H1 (cell line): ENCODE measurements around the gene GNB5. TPM values are rescaled to one million over a fixed set of nuclear protein-coding genes. Genes with fewer than 3 reads are reported as not detected.

Experiments
- BCL11A ChIP-seq, 2 experiments: IDR thresholded peaks; one replicate each; pipeline ENCODE4 v1.6.1; 2011; ENCODE audit warnings: low read depth in 2 of 2, low read length in 2 of 2, mild to moderate bottlenecking in 2 of 2
- CREB1 ChIP-seq: IDR thresholded peaks from 2 replicates; pipeline ENCODE4 v1.6.1; 2012; ENCODE audit warnings: inconsistent platforms
- EGR1 ChIP-seq: IDR thresholded peaks from 2 replicates; pipeline ENCODE4 v1.6.1; 2011; ENCODE audit warnings: low read depth, low read length, borderline replicate concordance
- GTF2F1 ChIP-seq: IDR thresholded peaks from 2 replicates; pipeline ENCODE4 v1.6.1; 2012; ENCODE audit warnings: low read depth, low read length, improper control_type of control experiment, borderline replicate concordance
- HDAC2 ChIP-seq, 2 experiments: fragments of 300-600 bp in 1 of 2; sonication (generic) in 1 of 2; IDR thresholded peaks; 2 replicates each; pipeline ENCODE4 v1.6.1; 2011 to 2012; ENCODE audit warnings: low read depth in 2 of 2, low read length in 2 of 2, mild to moderate bottlenecking in 2 of 2, moderate library complexity in 2 of 2, borderline replicate concordance in 1 of 2, inconsistent platforms in 1 of 2
- JUN ChIP-seq: IDR thresholded peaks from 2 replicates; pipeline ENCODE4 v1.6.1; 2011; ENCODE audit warnings: low read depth, mild to moderate bottlenecking, improper control_type of control experiment, low read length
- KDM5A ChIP-seq: fragments of 200-600 bp; IDR thresholded peaks from 2 replicates; pipeline ENCODE4 v1.7.1; 2012; ENCODE audit warnings: mild to moderate bottlenecking, low read length, inconsistent platforms, mixed read lengths
- SIN3A ChIP-seq, 2 experiments: IDR thresholded peaks in 1 of 2; conservative IDR thresholded peaks in 1 of 2; 2 replicates each; pipeline ENCODE4 v1.6.1; 2011 to 2012; ENCODE audit warnings: low read length in 2 of 2, improper control_type of control experiment in 1 of 2, low read depth in 1 of 2, mild to moderate bottlenecking in 1 of 2
- SIRT6 ChIP-seq: IDR thresholded peaks from one replicate; pipeline ENCODE4 v1.7.1; 2012; ENCODE audit warnings: low read length, inconsistent platforms
- TEAD4 ChIP-seq: IDR thresholded peaks from 2 replicates; pipeline ENCODE4 v1.6.1; 2012; ENCODE audit warnings: low read depth, low read length, inconsistent platforms, mixed read lengths
- polyA plus RNA-seq, 7 experiments: library from polyadenylated mRNA; depleted of rRNA in 3 of 7; stranded (reverse) in 5 of 7; unstranded in 2 of 7; fragments of >200 nt in 5 of 7; fragments of 200-250 nt in 2 of 7; gene quantifications; 1 replicate in 5 of 7; 2 replicates in 1 of 7; 4 replicates in 1 of 7; pipeline versions ENCODE4 v1.2.1 to v1.2.3, GENCODE V29; 2011 to 2013; ENCODE audit warnings: missing spikeins in 2 of 7, mixed read lengths in 2 of 7
- total RNA-seq: library from RNA; stranded (reverse); fragmentation: NEBNext Ultra II Directional; extraction: Animal tissue kit (Norgen Biotek cat#: 25700); gene quantifications from 2 replicates; pipeline ENCODE4 v1.2.1, GENCODE V29; 2021
- TF ChIP-seq, protein P1 (sequence below): fragments of 300-600 bp; sonication (generic); IDR thresholded peaks from 2 replicates; pipeline ENCODE4 v1.7.1; 2012; ENCODE audit warnings: low read length, moderate library complexity, mild to moderate bottlenecking, inconsistent platforms; ENCODE audit not compliant: insufficient replicate concordance
- TF ChIP-seq, protein P2 (sequence below): IDR thresholded peaks from 2 replicates; pipeline ENCODE4 v1.6.1; 2012; ENCODE audit warnings: inconsistent platforms

GNB5 gene
- total and polyA plus RNA-seq, 2 of the 8 experiments (the other 6 are each of a cell fraction or from before 2014, with no cell fraction given): 21.7 to 42.5 TPM

GRCh38 chr15:52105846-52106245 lies 85.3 kb downstream of the GNB5 start (continued):
- TF ChIP-seq, protein P1, sequence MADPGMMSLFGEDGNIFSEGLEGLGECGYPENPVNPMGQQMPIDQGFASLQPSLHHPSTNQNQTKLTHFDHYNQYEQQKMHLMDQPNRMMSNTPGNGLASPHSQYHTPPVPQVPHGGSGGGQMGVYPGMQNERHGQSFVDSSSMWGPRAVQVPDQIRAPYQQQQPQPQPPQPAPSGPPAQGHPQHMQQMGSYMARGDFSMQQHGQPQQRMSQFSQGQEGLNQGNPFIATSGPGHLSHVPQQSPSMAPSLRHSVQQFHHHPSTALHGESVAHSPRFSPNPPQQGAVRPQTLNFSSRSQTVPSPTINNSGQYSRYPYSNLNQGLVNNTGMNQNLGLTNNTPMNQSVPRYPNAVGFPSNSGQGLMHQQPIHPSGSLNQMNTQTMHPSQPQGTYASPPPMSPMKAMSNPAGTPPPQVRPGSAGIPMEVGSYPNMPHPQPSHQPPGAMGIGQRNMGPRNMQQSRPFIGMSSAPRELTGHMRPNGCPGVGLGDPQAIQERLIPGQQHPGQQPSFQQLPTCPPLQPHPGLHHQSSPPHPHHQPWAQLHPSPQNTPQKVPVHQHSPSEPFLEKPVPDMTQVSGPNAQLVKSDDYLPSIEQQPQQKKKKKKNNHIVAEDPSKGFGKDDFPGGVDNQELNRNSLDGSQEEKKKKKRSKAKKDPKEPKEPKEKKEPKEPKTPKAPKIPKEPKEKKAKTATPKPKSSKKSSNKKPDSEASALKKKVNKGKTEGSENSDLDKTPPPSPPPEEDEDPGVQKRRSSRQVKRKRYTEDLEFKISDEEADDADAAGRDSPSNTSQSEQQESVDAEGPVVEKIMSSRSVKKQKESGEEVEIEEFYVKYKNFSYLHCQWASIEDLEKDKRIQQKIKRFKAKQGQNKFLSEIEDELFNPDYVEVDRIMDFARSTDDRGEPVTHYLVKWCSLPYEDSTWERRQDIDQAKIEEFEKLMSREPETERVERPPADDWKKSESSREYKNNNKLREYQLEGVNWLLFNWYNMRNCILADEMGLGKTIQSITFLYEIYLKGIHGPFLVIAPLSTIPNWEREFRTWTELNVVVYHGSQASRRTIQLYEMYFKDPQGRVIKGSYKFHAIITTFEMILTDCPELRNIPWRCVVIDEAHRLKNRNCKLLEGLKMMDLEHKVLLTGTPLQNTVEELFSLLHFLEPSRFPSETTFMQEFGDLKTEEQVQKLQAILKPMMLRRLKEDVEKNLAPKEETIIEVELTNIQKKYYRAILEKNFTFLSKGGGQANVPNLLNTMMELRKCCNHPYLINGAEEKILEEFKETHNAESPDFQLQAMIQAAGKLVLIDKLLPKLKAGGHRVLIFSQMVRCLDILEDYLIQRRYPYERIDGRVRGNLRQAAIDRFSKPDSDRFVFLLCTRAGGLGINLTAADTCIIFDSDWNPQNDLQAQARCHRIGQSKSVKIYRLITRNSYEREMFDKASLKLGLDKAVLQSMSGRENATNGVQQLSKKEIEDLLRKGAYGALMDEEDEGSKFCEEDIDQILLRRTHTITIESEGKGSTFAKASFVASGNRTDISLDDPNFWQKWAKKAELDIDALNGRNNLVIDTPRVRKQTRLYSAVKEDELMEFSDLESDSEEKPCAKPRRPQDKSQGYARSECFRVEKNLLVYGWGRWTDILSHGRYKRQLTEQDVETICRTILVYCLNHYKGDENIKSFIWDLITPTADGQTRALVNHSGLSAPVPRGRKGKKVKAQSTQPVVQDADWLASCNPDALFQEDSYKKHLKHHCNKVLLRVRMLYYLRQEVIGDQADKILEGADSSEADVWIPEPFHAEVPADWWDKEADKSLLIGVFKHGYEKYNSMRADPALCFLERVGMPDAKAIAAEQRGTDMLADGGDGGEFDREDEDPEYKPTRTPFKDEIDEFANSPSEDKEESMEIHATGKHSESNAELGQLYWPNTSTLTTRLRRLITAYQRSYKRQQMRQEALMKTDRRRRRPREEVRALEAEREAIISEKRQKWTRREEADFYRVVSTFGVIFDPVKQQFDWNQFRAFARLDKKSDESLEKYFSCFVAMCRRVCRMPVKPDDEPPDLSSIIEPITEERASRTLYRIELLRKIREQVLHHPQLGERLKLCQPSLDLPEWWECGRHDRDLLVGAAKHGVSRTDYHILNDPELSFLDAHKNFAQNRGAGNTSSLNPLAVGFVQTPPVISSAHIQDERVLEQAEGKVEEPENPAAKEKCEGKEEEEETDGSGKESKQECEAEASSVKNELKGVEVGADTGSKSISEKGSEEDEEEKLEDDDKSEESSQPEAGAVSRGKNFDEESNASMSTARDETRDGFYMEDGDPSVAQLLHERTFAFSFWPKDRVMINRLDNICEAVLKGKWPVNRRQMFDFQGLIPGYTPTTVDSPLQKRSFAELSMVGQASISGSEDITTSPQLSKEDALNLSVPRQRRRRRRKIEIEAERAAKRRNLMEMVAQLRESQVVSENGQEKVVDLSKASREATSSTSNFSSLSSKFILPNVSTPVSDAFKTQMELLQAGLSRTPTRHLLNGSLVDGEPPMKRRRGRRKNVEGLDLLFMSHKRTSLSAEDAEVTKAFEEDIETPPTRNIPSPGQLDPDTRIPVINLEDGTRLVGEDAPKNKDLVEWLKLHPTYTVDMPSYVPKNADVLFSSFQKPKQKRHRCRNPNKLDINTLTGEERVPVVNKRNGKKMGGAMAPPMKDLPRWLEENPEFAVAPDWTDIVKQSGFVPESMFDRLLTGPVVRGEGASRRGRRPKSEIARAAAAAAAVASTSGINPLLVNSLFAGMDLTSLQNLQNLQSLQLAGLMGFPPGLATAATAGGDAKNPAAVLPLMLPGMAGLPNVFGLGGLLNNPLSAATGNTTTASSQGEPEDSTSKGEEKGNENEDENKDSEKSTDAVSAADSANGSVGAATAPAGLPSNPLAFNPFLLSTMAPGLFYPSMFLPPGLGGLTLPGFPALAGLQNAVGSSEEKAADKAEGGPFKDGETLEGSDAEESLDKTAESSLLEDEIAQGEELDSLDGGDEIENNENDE: no peak
- TF ChIP-seq EGR1: no peak
- TF ChIP-seq, protein P2, sequence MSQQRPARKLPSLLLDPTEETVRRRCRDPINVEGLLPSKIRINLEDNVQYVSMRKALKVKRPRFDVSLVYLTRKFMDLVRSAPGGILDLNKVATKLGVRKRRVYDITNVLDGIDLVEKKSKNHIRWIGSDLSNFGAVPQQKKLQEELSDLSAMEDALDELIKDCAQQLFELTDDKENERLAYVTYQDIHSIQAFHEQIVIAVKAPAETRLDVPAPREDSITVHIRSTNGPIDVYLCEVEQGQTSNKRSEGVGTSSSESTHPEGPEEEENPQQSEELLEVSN: no peak
- no peak for TF ChIP-seq SIN3A (conservative IDR thresholded peaks at IDR 0.05 in 1 of 2, IDR thresholded peaks at IDR 0.05 in 1 of 2; ENCODE audit: low read depth in 1 of 2, low read length in 2 of 2)
- no peak for TF ChIP-seq TEAD4
- no peak for TF ChIP-seq SIRT6
- no peak for TF ChIP-seq JUN
- no peak for TF ChIP-seq CREB1
- no peak for TF ChIP-seq KDM5A
- no peak for TF ChIP-seq GTF2F1
- no peak for TF ChIP-seq BCL11A (IDR thresholded peaks at IDR 0.05; ENCODE audit: low read depth in 2 of 2, low read length in 2 of 2)
- no peak for TF ChIP-seq HDAC2 (IDR thresholded peaks at IDR 0.05; ENCODE audit: borderline replicate concordance in 1 of 2, low read depth in 2 of 2, low read length in 2 of 2)
